HUDEP-2 (cell line): ENCODE data around the gene CCDC97.
"Not testable (repeated sequence)": the region's sequence is repeated elsewhere in the genome, so short reads cannot be mapped to it uniquely, and the experiment has no call there.

Source experiments
- DNase-seq, 76 experiments: peaks; one replicate each; lab custom pipeline; 2025; ENCODE audit not compliant: unreplicated experiment in 76 of 76; lab: John Stamatoyannopoulos, UW

CCDC97 gene

GRCh38 chr19:41330946-41331678 is 21.1 kb downstream of the CCDC97 start:
- DNase-seq: no peak

GRCh38 chr19:41332000-41332399 is 22.0 kb downstream of the CCDC97 start:
- no peak for DNase-seq

GRCh38 chr19:41332468-41332867 is 22.5 kb downstream of the CCDC97 start:
- DNase-seq: no peak

GRCh38 chr19:41334793-41335192 is 24.8 kb downstream of the CCDC97 start:
- no peak for DNase-seq

DNA sequence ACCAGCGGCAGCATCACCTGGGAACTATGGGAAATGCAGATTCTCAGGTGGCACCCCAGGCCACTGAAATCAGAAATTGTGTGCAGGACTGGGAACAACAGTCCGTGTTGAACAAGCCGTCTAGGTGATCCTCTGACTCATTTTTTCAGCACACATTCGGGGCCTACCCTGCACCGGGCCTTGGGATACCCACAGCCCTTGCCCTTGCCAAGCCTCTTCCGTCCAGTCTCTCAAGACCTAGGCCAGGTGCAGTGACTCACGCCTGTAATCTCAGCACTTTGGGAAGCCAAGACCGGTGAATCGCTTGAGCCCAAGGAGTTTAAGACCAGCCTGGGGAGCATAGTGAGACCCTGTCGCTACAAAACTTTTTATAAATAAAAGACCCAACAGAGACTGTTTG is 25.5 kb downstream of the CCDC97 start:
- no peak for DNase-seq

- no peak for DNase-seq
Measured at GRCh38 chr19:41339936-41340335, 30.0 kb downstream of the CCDC97 start.

DNA sequence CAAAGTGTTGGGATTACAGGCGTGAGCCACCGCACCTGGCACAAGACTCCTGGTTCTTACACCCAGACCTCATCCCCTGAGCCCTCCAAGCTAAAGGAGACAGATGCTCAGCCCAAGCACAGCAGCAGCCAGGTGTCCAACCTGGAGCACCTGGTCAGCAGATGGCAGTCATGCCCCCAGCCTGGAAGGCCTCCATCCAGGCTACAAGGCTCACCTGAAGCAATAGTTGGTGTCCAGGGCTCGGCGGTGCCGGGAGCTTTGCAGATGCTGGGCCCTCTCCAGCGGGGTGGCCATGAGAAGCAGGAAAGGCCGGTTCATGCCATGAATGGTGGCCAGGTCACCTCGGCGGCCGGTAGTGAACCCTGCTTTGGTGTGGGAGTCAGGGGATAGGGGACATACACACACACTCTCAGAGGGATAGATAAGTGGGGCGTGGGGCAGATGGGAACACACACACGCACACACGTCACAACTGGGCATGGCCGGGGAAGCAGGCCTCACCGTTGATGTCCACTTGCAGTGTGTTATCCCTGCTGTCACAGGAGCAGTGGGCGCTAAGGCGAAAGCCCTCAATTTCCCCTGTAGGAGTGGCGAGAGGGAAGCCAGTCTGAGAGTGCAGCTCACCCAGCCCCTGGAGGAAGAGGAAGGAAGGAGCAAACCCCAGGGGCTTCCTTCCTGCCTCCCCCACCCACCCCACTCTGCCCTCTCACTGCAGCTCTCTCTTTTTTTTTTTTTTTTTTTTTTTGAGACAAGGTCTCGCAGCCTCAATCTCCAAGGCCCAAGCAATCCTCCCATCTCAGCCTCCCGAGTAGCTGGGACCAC is 31.9 kb downstream of the CCDC97 start:
- no peak for DNase-seq

GRCh38 chr19:41344162-41344561 is 34.2 kb downstream of the CCDC97 start:
- DNase-seq: no peak

DNA sequence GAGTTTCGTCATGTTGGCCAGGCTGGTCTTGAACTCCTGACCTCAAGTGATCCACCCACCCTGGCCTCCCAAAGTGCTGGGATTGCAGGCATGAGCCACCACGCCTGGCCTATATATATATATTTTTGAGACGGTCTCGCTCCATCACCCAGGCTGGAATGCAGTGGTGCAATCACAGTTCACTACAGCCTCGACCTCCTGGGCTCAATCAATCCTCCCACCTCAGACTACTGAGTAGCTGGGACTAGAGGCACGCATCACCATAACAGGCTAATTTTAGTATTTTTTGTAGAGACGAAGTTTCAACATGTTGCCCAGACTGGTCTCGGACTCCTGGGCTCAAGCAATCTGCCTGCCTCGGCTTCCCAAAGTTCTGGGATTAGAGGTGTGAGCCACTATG is 36.9 kb downstream of the CCDC97 start:
- not testable (repeated sequence) for DNase-seq

- peak in 35 of 76 experiments; percentile 18 to 63 (median 35) for DNase-seq
Measured at GRCh38 chr19:41350735-41351338, 40.9 kb downstream of the CCDC97 start.

DNA sequence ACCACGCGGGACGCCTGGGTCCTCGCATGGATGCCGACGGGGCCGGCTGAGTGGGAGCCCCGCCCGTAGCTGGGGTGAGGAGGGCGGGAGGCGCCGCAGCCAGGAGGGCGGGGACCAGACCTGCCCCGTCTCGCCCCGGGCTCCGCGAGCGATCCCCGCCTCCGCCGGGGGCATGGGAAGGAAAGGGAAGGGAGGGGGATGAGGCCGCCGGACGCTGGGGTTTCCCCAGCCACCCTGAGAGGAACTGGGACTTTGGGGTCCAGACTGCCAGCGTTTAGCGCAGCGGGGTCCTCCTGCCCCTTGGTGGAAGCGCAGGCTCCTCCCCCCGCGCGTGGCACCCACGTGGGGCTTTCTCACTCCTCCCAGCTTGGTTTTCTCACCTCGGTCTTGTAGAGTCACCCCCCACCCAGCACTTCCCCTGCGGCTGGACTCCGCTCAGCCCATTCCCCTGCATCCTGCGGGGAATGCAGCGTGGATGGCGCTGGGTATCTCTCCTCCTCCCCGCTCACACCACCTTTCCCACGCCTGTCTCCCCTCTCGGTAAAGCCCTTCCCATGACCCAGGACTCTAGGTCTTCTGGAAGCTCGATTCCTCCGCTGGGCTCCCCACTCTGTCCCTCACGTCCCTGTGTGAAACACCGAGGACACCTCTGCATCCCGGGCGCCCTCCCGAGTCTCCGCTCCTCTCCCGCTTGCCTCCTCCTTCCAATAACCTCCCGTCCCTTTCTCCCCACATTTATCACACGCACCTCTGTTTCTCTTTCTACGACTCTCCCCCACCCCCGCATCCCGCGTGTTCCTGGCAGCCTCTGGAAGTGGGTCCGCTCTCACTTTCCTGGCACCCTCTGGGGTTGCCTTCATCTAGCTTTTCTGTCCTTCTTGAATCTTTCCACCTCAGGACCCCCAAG is 41.6 kb downstream of the CCDC97 start:
- peak in 58 of 76 experiments; percentile 14 to 85 (median 61) for DNase-seq

- DNase-seq: no peak
Measured at GRCh38 chr19:41352279-41352608, 42.3 kb downstream of the CCDC97 start.

GRCh38 chr19:41352609-41353465 is 42.9 kb downstream of the CCDC97 start:
- peak in 72 of 76 experiments; percentile 13 to 83 (median 64) for DNase-seq

DNA sequence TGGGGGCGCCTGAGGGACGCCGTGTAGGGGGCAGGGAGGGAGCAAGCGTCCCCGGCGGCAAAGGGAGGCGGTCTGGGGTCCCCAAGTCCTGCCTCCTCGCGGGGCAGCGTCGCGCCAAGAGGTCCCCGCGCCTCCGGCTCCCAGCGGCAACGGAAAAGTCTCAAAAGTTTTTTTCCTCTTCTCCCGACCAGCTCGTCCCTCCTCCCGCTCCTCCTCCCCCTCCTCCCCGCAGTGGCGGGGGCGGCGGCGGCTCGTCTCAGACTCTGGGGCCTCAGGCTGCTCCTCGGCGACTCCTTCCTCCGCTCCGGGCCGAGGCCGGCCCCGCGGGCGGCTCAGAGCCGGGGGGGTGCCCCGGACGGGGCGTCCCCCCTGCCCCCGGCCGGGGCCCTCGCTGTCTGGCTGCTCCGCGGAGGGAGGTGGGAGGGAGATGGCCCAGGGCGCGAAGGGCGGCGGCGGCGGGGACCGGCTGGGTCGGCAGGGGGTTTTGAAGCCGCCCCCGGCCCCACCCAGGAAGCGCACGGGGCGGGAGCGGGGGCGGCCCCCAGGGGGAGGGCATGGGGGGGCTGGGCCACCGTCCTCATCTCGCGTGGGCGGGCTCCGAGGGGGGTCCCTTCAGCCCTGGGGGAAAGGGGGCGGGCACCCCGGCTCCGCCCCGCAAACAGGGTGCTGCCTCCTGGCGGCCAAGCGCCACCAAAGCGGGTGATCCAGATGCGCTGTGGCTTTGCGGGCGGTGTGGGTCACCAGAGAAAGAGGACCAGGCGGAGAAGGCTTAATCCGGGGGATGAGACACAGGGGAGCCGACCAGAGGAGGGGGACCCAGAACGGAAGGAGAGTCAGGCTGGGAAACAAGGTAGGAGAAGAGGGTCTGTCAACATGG is 43.7 kb downstream of the CCDC97 start, which contains the start of gene TGFB1:
TGFB1 (minus strand) TSS at position 457 of the 877 bp plus-strand sequence. CDS start 878 bp downstream, outside the sequence.
- DNase-seq: peak in 74 of 76 experiments; percentile 33 to 96 (median 88)

GRCh38 chr19:41354343-41354953 is 44.5 kb downstream of the CCDC97 start:
- no peak for DNase-seq

DNA sequence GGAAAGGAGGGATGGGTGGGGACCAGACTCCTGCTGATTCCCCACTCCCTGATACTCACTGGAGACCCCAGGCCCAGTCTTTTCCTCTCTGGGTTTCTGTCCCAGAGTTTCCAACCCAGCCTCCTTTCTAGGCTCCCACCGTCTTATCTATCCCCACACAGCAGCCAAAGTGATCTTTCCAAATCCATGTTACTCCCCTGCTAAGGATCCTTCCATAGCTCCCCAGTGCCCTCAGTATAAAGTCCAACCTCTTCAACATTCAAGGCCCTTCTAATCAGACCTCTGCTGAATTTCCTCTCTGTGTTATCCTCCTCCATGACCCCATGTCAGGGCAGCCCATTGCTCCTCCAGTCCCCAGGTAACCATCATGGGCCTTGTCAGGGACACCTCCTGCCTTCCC is 45.1 kb downstream of the CCDC97 start:
- no peak for DNase-seq

GRCh38 chr19:41355802-41356201 is 45.8 kb downstream of the CCDC97 start:
- no peak for DNase-seq
